HCT116 (cell line): ENCODE data around the gene FTO. TPM values are rescaled to one million over a fixed set of nuclear protein-coding genes. Genes with fewer than 3 reads are reported as not detected.

Experiments used
- ATAC-seq: fragments of 200-7000 bp; cut with Tn5 transposase; 2 replicates; pipeline ENCODE4 v1.9.1; 2020; ENCODE audit warnings: mild to moderate bottlenecking, moderate library complexity
- BruUV-seq: library from RNA; stranded (reverse); fragments of 400-500 nt; replicated peaks from 2 replicates; lab custom pipeline; 2021; lab: Mats Ljungman, UMichigan
- CTCF ChIA-PET: fragments of 300-600 bp; sonication (Branson Sonifier 250); formaldehyde crosslinking; loops from one replicate; lab custom pipeline; 2021; ENCODE audit warnings: antibody characterized with exemption; lab: Charles Lee
- POLR2A ChIA-PET: fragments of 300-600, 350-600 bp; sonication (Branson Sonifier 250); formaldehyde crosslinking; loops from one replicate; lab custom pipeline; 2021; ENCODE audit warnings: antibody characterized with exemption; lab: Charles Lee
- RAD21 ChIA-PET, 2 experiments: fragments of 300-600 bp; sonication (Branson Sonifier 250); formaldehyde crosslinking; loops; one replicate each; lab custom pipeline; 2023; ENCODE audit warnings: low total read pairs in 2 of 2; ENCODE audit not compliant: uncharacterized antibody in 2 of 2, unreplicated experiment in 2 of 2, low non-redundant PET in 1 of 2; lab: Charles Lee
- DNase-seq: peaks from one replicate; pipeline ENCODE4 v3.0.0-alpha.2; 2010; ENCODE audit warnings: low read depth, low spot score
- H2AFZ ChIP-seq: fragments of 200-600 bp; shearing (Covaris generic), sonication (generic); 2 replicates; pipeline ENCODE4 v1.6.1; 2017; ENCODE audit warnings: low read depth, mixed run types, mixed read lengths, antibody characterized with exemption, low read length; ENCODE audit not compliant: poor library complexity, severe bottlenecking
- H3K27ac ChIP-seq: 2 replicates; pipeline ENCODE4 v1.5.1; 2012; ENCODE audit warnings: low read depth, low read length
- H3K27me3 ChIP-seq: fragments of 200-600 bp; sonication (generic); 2 replicates; pipeline ENCODE4 v1.6.1; 2016; ENCODE audit warnings: mixed run types, low read length, mixed read lengths; ENCODE audit not compliant: insufficient read depth
- H3K36me3 ChIP-seq, 2 experiments: fragments of 200-500 bp in 1 of 2; fragments of 200-600 bp in 1 of 2; sonication (Bioruptor generic) in 1 of 2; sonication (generic) in 1 of 2; 2 replicates each; pipeline versions ENCODE4 v1.5.1 to v1.6.1; 2014 to 2016; ENCODE audit warnings: low read length in 2 of 2, inconsistent platforms in 1 of 2, mixed read lengths in 1 of 2, mixed run types in 1 of 2; ENCODE audit not compliant: insufficient read depth in 2 of 2, control insufficient read depth in 1 of 2
- H3K4me1 ChIP-seq, 2 experiments: fragments of 200-600 bp in 1 of 2; sonication (generic) in 1 of 2; 2 replicates each; pipeline versions ENCODE4 v1.5.1 to v1.6.1; 2012 to 2017; ENCODE audit warnings: low read length in 2 of 2, inconsistent platforms in 1 of 2, mild to moderate bottlenecking in 1 of 2, mixed read lengths in 1 of 2, mixed run types in 1 of 2, moderate library complexity in 1 of 2; ENCODE audit not compliant: insufficient read depth in 2 of 2, control insufficient read depth in 1 of 2
- H3K4me2 ChIP-seq: fragments of 200-600 bp; sonication (generic); 2 replicates; pipeline ENCODE4 v1.6.1; 2017; ENCODE audit warnings: mixed run types, low read length, mixed read lengths
- H3K4me3 ChIP-seq, 2 experiments: fragments of 200-600 bp in 1 of 2; sonication (generic) in 1 of 2; replicated peaks in 1 of 2; 2 replicates each; pipeline ENCODE4 v1.5.1; 2011 to 2016; ENCODE audit warnings: low read length in 2 of 2, control low read depth in 1 of 2, low read depth in 1 of 2, mild to moderate bottlenecking in 1 of 2, mixed read lengths in 1 of 2, mixed run types in 1 of 2
- H3K79me2 ChIP-seq: fragments of 200-600 bp; sonication (generic); 2 replicates; pipeline ENCODE4 v1.6.1; 2017; ENCODE audit warnings: mild to moderate bottlenecking, mixed run types, low read length, moderate library complexity, mixed read lengths; ENCODE audit not compliant: insufficient read depth
- H3K9ac ChIP-seq: fragments of 200-600 bp; sonication (generic); 2 replicates; pipeline ENCODE4 v1.6.1; 2016; ENCODE audit warnings: low read length, mixed read lengths
- H3K9me2 ChIP-seq: fragments of 200-600 bp; sonication (generic), shearing (Covaris generic); 2 replicates; pipeline ENCODE4 v1.6.1; 2017; ENCODE audit warnings: mixed run types, mild to moderate bottlenecking, moderate library complexity; ENCODE audit not compliant: insufficient read depth
- H3K9me3 ChIP-seq, 2 experiments: fragments of 200-500 bp in 1 of 2; fragments of 200-600 bp in 1 of 2; sonication (Bioruptor generic) in 1 of 2; sonication (generic) in 1 of 2; 2 replicates each; pipeline ENCODE4 v1.6.1; 2014 to 2017; ENCODE audit warnings: low read length in 2 of 2, mixed read lengths in 2 of 2, inconsistent platforms in 1 of 2, low read depth in 1 of 2, mild to moderate bottlenecking in 1 of 2, mixed run types in 1 of 2, moderate library complexity in 1 of 2; ENCODE audit not compliant: control insufficient read depth in 1 of 2, insufficient read depth in 1 of 2
- H4K20me1 ChIP-seq: fragments of 200-600 bp; sonication (generic), shearing (Covaris generic); 2 replicates; pipeline ENCODE4 v1.6.1; 2017; ENCODE audit warnings: mixed run types, mild to moderate bottlenecking, moderate library complexity; ENCODE audit not compliant: insufficient read depth
- ATF3 ChIP-seq: IDR thresholded peaks from 2 replicates; pipeline ENCODE4 v1.6.1; 2012
- CBX3 ChIP-seq: IDR thresholded peaks from 2 replicates; pipeline ENCODE4 v1.6.1; 2012; ENCODE audit warnings: low read depth
- CEBPB ChIP-seq: IDR thresholded peaks from 2 replicates; pipeline ENCODE4 v1.6.1; 2012; ENCODE audit warnings: low read depth
- CTCF ChIP-seq, 3 experiments: fragments of 200-600 bp in 1 of 3; sonication (generic) in 1 of 3; IDR thresholded peaks in 2 of 3; conservative IDR thresholded peaks in 1 of 3; 2 replicates each; pipeline ENCODE4 v1.5.1; 2012 to 2017; ENCODE audit warnings: low read depth in 2 of 3, low read length in 2 of 3, antibody characterized with exemption in 1 of 3, borderline replicate concordance in 1 of 3, control low read depth in 1 of 3, mild to moderate bottlenecking in 1 of 3, mixed read lengths in 1 of 3, mixed run types in 1 of 3, moderate library complexity in 1 of 3; ENCODE audit not compliant: insufficient read depth in 1 of 3
- EGR1 ChIP-seq: IDR thresholded peaks from 2 replicates; pipeline ENCODE4 v1.6.1; 2012; ENCODE audit warnings: low read depth
- FOSL1 ChIP-seq: IDR thresholded peaks from 2 replicates; pipeline ENCODE4 v1.6.1; 2012; ENCODE audit warnings: low read depth
- POLR2A ChIP-seq: IDR thresholded peaks from 2 replicates; pipeline ENCODE4 v1.7.0; 2011; ENCODE audit warnings: borderline replicate concordance; ENCODE audit not compliant: insufficient read depth, insufficient read length; ENCODE audit errors: extremely low read depth
- POLR2AphosphoS5 ChIP-seq: IDR thresholded peaks from 2 replicates; pipeline ENCODE4 v1.6.1; 2011; ENCODE audit warnings: mild to moderate bottlenecking, low read depth, low read length, moderate library complexity
- RAD21 ChIP-seq: IDR thresholded peaks from 2 replicates; pipeline ENCODE4 v1.6.1; 2012; ENCODE audit warnings: low read depth, mild to moderate bottlenecking
- REST ChIP-seq: IDR thresholded peaks from 2 replicates; pipeline ENCODE4 v1.6.1; 2012; ENCODE audit warnings: low read depth
- SIN3A ChIP-seq: IDR thresholded peaks from 2 replicates; pipeline ENCODE4 v1.6.1; 2012; ENCODE audit warnings: low read depth
- SP1 ChIP-seq: IDR thresholded peaks from 2 replicates; pipeline ENCODE4 v1.6.1; 2012; ENCODE audit warnings: low read depth
- SRF ChIP-seq: IDR thresholded peaks from 2 replicates; pipeline ENCODE4 v1.6.1; 2012; ENCODE audit warnings: low read depth
- TCF7L2 ChIP-seq: IDR thresholded peaks from 2 replicates; pipeline ENCODE4 v1.7.0; 2011; ENCODE audit warnings: borderline replicate concordance, inconsistent platforms; ENCODE audit not compliant: insufficient read depth, insufficient read length; ENCODE audit errors: extremely low read depth
- YY1 ChIP-seq: IDR thresholded peaks from 2 replicates; pipeline ENCODE4 v1.6.1; 2011; ENCODE audit warnings: low read length, low read depth, moderate library complexity, mild to moderate bottlenecking; ENCODE audit not compliant: insufficient replicate concordance; ENCODE audit errors: extremely low read depth
- ZFX ChIP-seq: fragments of 450-650 bp; IDR thresholded peaks from 2 replicates; pipeline ENCODE4 v1.6.1; 2017
- ZNF274 ChIP-seq: fragments of 200-500 bp; sonication (Bioruptor generic); IDR thresholded peaks from 2 replicates; pipeline ENCODE4 v1.6.1; 2014; ENCODE audit warnings: mild to moderate bottlenecking, low read depth, low read length, inconsistent platforms
- intact Hi-C: fragments of 100-400 bp; cut with micrococcal nuclease; formaldehyde crosslinking; loops from 2 replicates; pipeline ENCODE4 v1.10.0; 2022
- total RNA-seq: library from RNA; stranded (reverse); gene quantifications from one replicate; pipeline ENCODE4 v1.2.1, GENCODE V29; 2021; ENCODE audit not compliant: unreplicated experiment

Gene FTO
- total RNA-seq, 1 experiment from 2014 or later: 55.2 TPM

GRCh38 chr16:53932975-53933374 lies 229.0 kb downstream of the FTO start:
- no peaks in the 10 kb centered on the region for H3K4me1 ChIP-seq
- no peaks in the 10 kb centered on the region for H3K27me3 ChIP-seq
- CTCF ChIA-PET: no interaction called here
- POLR2A ChIA-PET: no interaction called here
- no peak for TF ChIP-seq ZNF274
- no peak for TF ChIP-seq CTCF (IDR thresholded peaks at IDR 0.05 in 2 of 3, conservative IDR thresholded peaks at IDR 0.05 in 1 of 3; ENCODE audit: borderline replicate concordance in 1 of 3, insufficient read depth in 1 of 3, low read depth in 2 of 3, low read length in 2 of 3)
- TF ChIP-seq CBX3: no peak
- no peak for TF ChIP-seq SRF
- TF ChIP-seq SIN3A: no peak
- TF ChIP-seq TCF7L2: no peak
- TF ChIP-seq, all 23 proteins: peak for 0
- H3K9me2 ChIP-seq: no peaks in the 10 kb centered on the region
- no peak overlapping the region for H3K4me3 ChIP-seq
- RAD21 ChIA-PET: no interaction called here
- no peak overlapping the region for H3K9ac ChIP-seq
- intact Hi-C loops: no loop called here
- BruUV-seq: no TSS peak
- H3K79me2 ChIP-seq: no peaks in the 10 kb centered on the region
- H3K4me2 ChIP-seq: no peak overlapping the region
- H3K36me3 ChIP-seq: no peaks in the 10 kb centered on the region
- H3K9me3 ChIP-seq: no peaks in the 10 kb centered on the region
- ATAC-seq: no peak
- no peaks in the 10 kb centered on the region for H4K20me1 ChIP-seq
- no peak overlapping the region for H3K27ac ChIP-seq
- no peak overlapping the region for H2AFZ ChIP-seq
- no peak for DNase-seq

- ChIA-PET POLR2A (no interaction called here), CTCF (no interaction called here), RAD21 (no interaction called here)
- no peak for DNase-seq
- Histone ChIP-seq H3K36me3 (no peaks in the 10 kb centered on the region), H3K4me2 (no peak overlapping the region), H3K4me1 (no peaks in the 10 kb centered on the region), H3K4me3 (no peak overlapping the region), H3K9me2 (no peaks in the 10 kb centered on the region), H3K27ac (no peak overlapping the region), H3K79me2 (no peaks in the 10 kb centered on the region), H4K20me1 (no peaks in the 10 kb centered on the region), H3K9me3 (no peaks in the 10 kb centered on the region), H3K9ac (no peak overlapping the region), H2AFZ (no peak overlapping the region), H3K27me3 (no peaks in the 10 kb centered on the region)
- no peak for ATAC-seq
- intact Hi-C loops: no loop called here
- no TSS peak for BruUV-seq
- TF ChIP-seq FOSL1 (no peak), POLR2A (no peak), REST (no peak), TCF7L2 (no peak), SIN3A (no peak), YY1 (no peak), POLR2AphosphoS5 (no peak), ATF3 (no peak), EGR1 (no peak), CEBPB (no peak), ZFX (no peak), RAD21 (no peak), CBX3 (no peak), SP1 (no peak)
Measured at GRCh38 chr16:53933407-53933806, 229.5 kb downstream of the FTO start.
